ENCODE results near the gene ANKRD27.

The ANKRD27 gene

GRCh38 chr19:32637480-32637879 lies 37.5 kb downstream of the ANKRD27 start:
- 90 to 91% methylated on average over 14 of the region's 14 CpGs for WGBS, 2 experiments
- no peak overlapping the region for H3K27ac ChIP-seq (ENCODE audit: insufficient read depth, low read depth, low read length, poor library complexity, severe bottlenecking)
- no peak overlapping the region for H3K4me3 ChIP-seq (ENCODE audit: insufficient read depth, low read depth, low read length)
- no peaks in the 10 kb centered on the region for H3K27me3 ChIP-seq (ENCODE audit: control insufficient read depth, insufficient read depth, low read length, poor library complexity, severe bottlenecking)
- no peaks in the 10 kb centered on the region for H3K4me1 ChIP-seq (ENCODE audit: control insufficient read depth, insufficient read depth, low read length)
- H3K36me3 ChIP-seq (ENCODE audit: control insufficient read depth, insufficient read depth, low read length), result peaks cover 7% of the 10 kb centered on the region
- H3K9me3 ChIP-seq (ENCODE audit: control insufficient read depth, low read length), result no peaks in the 10 kb centered on the region

- peaks cover 3% of the 10 kb centered on the region for H3K36me3 ChIP-seq (ENCODE audit: control insufficient read depth, insufficient read depth, low read length)
- 92 to 94% methylated on average over 15 of the region's 15 CpGs for WGBS, 2 experiments
- H3K9me3 ChIP-seq (ENCODE audit: control insufficient read depth, low read length), result no peaks in the 10 kb centered on the region
These were observed 43.6 kb downstream of the ANKRD27 start for GRCh38 chr19:32631381-32631780.

GRCh38 chr19:32630338-32630737 lies 44.6 kb downstream of the ANKRD27 start:
- Histone ChIP-seq H3K4me3 (ENCODE audit: insufficient read depth, low read depth, low read length) (no peak overlapping the region), H3K27me3 (ENCODE audit: control insufficient read depth, insufficient read depth, low read length, poor library complexity, severe bottlenecking) (no peaks in the 10 kb centered on the region), H3K9me3 (ENCODE audit: control insufficient read depth, low read length) (no peaks in the 10 kb centered on the region), H3K4me1 (ENCODE audit: control insufficient read depth, insufficient read depth, low read length) (no peaks in the 10 kb centered on the region), H3K27ac (ENCODE audit: insufficient read depth, low read depth, low read length, poor library complexity, severe bottlenecking) (no peak overlapping the region), H3K36me3 (ENCODE audit: control insufficient read depth, insufficient read depth, low read length) (peaks cover 3% of the 10 kb centered on the region)
- WGBS, 2 experiments, result 85 to 88% methylated on average over 14 of the region's 14 CpGs

More at GRCh38 chr19:32631381-32631780, 43.6 kb downstream of the ANKRD27 start:
- Histone ChIP-seq H3K4me3 (ENCODE audit: insufficient read depth, low read depth, low read length) (no peak overlapping the region), H3K4me1 (ENCODE audit: control insufficient read depth, insufficient read depth, low read length) (no peaks in the 10 kb centered on the region), H3K27ac (ENCODE audit: insufficient read depth, low read depth, low read length, poor library complexity, severe bottlenecking) (no peak overlapping the region), H3K27me3 (ENCODE audit: control insufficient read depth, insufficient read depth, low read length, poor library complexity, severe bottlenecking) (no peaks in the 10 kb centered on the region)

- H3K9me3 ChIP-seq (ENCODE audit: control insufficient read depth, low read length), result no peaks in the 10 kb centered on the region
- 89 to 91% methylated on average over 15 of the region's 15 CpGs for WGBS, 2 experiments
- H3K27ac ChIP-seq (ENCODE audit: insufficient read depth, low read depth, low read length, poor library complexity, severe bottlenecking), result no peak overlapping the region
- H3K36me3 ChIP-seq (ENCODE audit: control insufficient read depth, insufficient read depth, low read length), result peaks cover 3% of the 10 kb centered on the region
- no peaks in the 10 kb centered on the region for H3K27me3 ChIP-seq (ENCODE audit: control insufficient read depth, insufficient read depth, low read length, poor library complexity, severe bottlenecking)
- H3K4me3 ChIP-seq (ENCODE audit: insufficient read depth, low read depth, low read length), result no peak overlapping the region
- no peaks in the 10 kb centered on the region for H3K4me1 ChIP-seq (ENCODE audit: control insufficient read depth, insufficient read depth, low read length)
These were observed 47.2 kb downstream of the ANKRD27 start for GRCh38 chr19:32627714-32628270.

GRCh38 chr19:32626969-32627368 lies 48.0 kb downstream of the ANKRD27 start:
- no peak overlapping the region for H3K4me3 ChIP-seq (ENCODE audit: insufficient read depth, low read depth, low read length)
- H3K9me3 ChIP-seq (ENCODE audit: control insufficient read depth, low read length), result no peaks in the 10 kb centered on the region
- WGBS, 2 experiments, result 94 to 100% methylated on average over 2 to 4 of the region's 4 CpGs
- no peak overlapping the region for H3K27ac ChIP-seq (ENCODE audit: insufficient read depth, low read depth, low read length, poor library complexity, severe bottlenecking)
- H3K4me1 ChIP-seq (ENCODE audit: control insufficient read depth, insufficient read depth, low read length), result no peaks in the 10 kb centered on the region
- peaks cover 6% of the 10 kb centered on the region for H3K36me3 ChIP-seq (ENCODE audit: control insufficient read depth, insufficient read depth, low read length)
- no peaks in the 10 kb centered on the region for H3K27me3 ChIP-seq (ENCODE audit: control insufficient read depth, insufficient read depth, low read length, poor library complexity, severe bottlenecking)

GRCh38 chr19:32624410-32624809 lies 50.6 kb downstream of the ANKRD27 start:
- WGBS, 2 experiments, result 92 to 97% methylated on average over 6 of the region's 6 CpGs
- Histone ChIP-seq H3K27ac (ENCODE audit: insufficient read depth, low read depth, low read length, poor library complexity, severe bottlenecking) (no peak overlapping the region), H3K9me3 (ENCODE audit: control insufficient read depth, low read length) (no peaks in the 10 kb centered on the region), H3K36me3 (ENCODE audit: control insufficient read depth, insufficient read depth, low read length) (peaks cover 9% of the 10 kb centered on the region), H3K4me1 (ENCODE audit: control insufficient read depth, insufficient read depth, low read length) (no peaks in the 10 kb centered on the region), H3K4me3 (ENCODE audit: insufficient read depth, low read depth, low read length) (no peak overlapping the region), H3K27me3 (ENCODE audit: control insufficient read depth, insufficient read depth, low read length, poor library complexity, severe bottlenecking) (no peaks in the 10 kb centered on the region)

- 83 to 86% methylated on average over 12 of the region's 12 CpGs for WGBS, 2 experiments
- peaks cover 10% of the 10 kb centered on the region for H3K36me3 ChIP-seq (ENCODE audit: control insufficient read depth, insufficient read depth, low read length)
- H3K27ac ChIP-seq (ENCODE audit: insufficient read depth, low read depth, low read length, poor library complexity, severe bottlenecking), result no peak overlapping the region
- H3K27me3 ChIP-seq (ENCODE audit: control insufficient read depth, insufficient read depth, low read length, poor library complexity, severe bottlenecking), result no peaks in the 10 kb centered on the region
- H3K4me1 ChIP-seq (ENCODE audit: control insufficient read depth, insufficient read depth, low read length), result no peaks in the 10 kb centered on the region
- no peak overlapping the region for H3K4me3 ChIP-seq (ENCODE audit: insufficient read depth, low read depth, low read length)
- no peaks in the 10 kb centered on the region for H3K9me3 ChIP-seq (ENCODE audit: control insufficient read depth, low read length)
These were observed 53.0 kb downstream of the ANKRD27 start for GRCh38 chr19:32622002-32622401.

- Histone ChIP-seq H3K4me1 (ENCODE audit: control insufficient read depth, insufficient read depth, low read length) (no peaks in the 10 kb centered on the region), H3K27me3 (ENCODE audit: control insufficient read depth, insufficient read depth, low read length, poor library complexity, severe bottlenecking) (no peaks in the 10 kb centered on the region), H3K4me3 (ENCODE audit: insufficient read depth, low read depth, low read length) (no peak overlapping the region), H3K36me3 (ENCODE audit: control insufficient read depth, insufficient read depth, low read length) (peaks cover 13% of the 10 kb centered on the region), H3K27ac (ENCODE audit: insufficient read depth, low read depth, low read length, poor library complexity, severe bottlenecking) (no peak overlapping the region), H3K9me3 (ENCODE audit: control insufficient read depth, low read length) (no peaks in the 10 kb centered on the region)
- 91 to 92% methylated on average over 23 of the region's 23 CpGs for WGBS, 2 experiments
These were observed 55.8 kb downstream of the ANKRD27 start for GRCh38 chr19:32619051-32619685.

GRCh38 chr19:32615569-32615968 lies 59.4 kb downstream of the ANKRD27 start:
- Histone ChIP-seq H3K9me3 (ENCODE audit: control insufficient read depth, low read length) (no peaks in the 10 kb centered on the region), H3K4me1 (ENCODE audit: control insufficient read depth, insufficient read depth, low read length) (no peaks in the 10 kb centered on the region), H3K36me3 (ENCODE audit: control insufficient read depth, insufficient read depth, low read length) (peaks cover 13% of the 10 kb centered on the region), H3K27me3 (ENCODE audit: control insufficient read depth, insufficient read depth, low read length, poor library complexity, severe bottlenecking) (no peaks in the 10 kb centered on the region), H3K4me3 (ENCODE audit: insufficient read depth, low read depth, low read length) (no peak overlapping the region), H3K27ac (ENCODE audit: insufficient read depth, low read depth, low read length, poor library complexity, severe bottlenecking) (no peak overlapping the region)
- WGBS, 2 experiments, result 86 to 88% methylated on average over 11 of the region's 11 CpGs

GRCh38 chr19:32614916-32615315 lies 60.1 kb downstream of the ANKRD27 start:
- peaks cover 13% of the 10 kb centered on the region for H3K36me3 ChIP-seq (ENCODE audit: control insufficient read depth, insufficient read depth, low read length)

More at GRCh38 chr19:32614916-32615315, 60.1 kb downstream of the ANKRD27 start:
- WGBS, 2 experiments, result 91 to 95% methylated on average over 7 of the region's 7 CpGs
- Histone ChIP-seq H3K4me1 (ENCODE audit: control insufficient read depth, insufficient read depth, low read length) (no peaks in the 10 kb centered on the region), H3K27ac (ENCODE audit: insufficient read depth, low read depth, low read length, poor library complexity, severe bottlenecking) (no peak overlapping the region), H3K27me3 (ENCODE audit: control insufficient read depth, insufficient read depth, low read length, poor library complexity, severe bottlenecking) (no peaks in the 10 kb centered on the region), H3K9me3 (ENCODE audit: control insufficient read depth, low read length) (no peaks in the 10 kb centered on the region), H3K4me3 (ENCODE audit: insufficient read depth, low read depth, low read length) (no peak overlapping the region)

All from ectodermal cell (in vitro differentiated cells).